K562 (cell line): Measurements from ENCODE around the gene DMD. TPM values are rescaled to one million over a fixed set of nuclear protein-coding genes. Genes with fewer than 3 reads are reported as not detected.
"Not testable (repeated sequence)": the region's sequence is repeated elsewhere in the genome, so short reads cannot be mapped to it uniquely, and the experiment has no call there.

Experiments used
- ATAC-seq: fragments of 200-7000 bp; cut with Tn5 transposase; 3 replicates; pipeline ENCODE4 v1.9.1; 2020; ENCODE audit warnings: moderate library complexity
- BruUV-seq: library from RNA; stranded (reverse); fragments of 400-500 nt; replicated peaks from 2 replicates; lab custom pipeline; 2021; lab: Mats Ljungman, UMichigan
- CTCF ChIA-PET: fragments of 300-600 bp; formaldehyde crosslinking; extraction: SDS; loops from one replicate; lab custom pipeline; 2021; ENCODE audit warnings: low intra/inter-chr PET ratio; lab: Yijun Ruan, JAX
- POLR2A ChIA-PET: fragments of 300-600, 350-650 bp; sonication (Branson Sonifier 250); formaldehyde crosslinking; extraction: SDS; loops from one replicate; lab custom pipeline; 2021; ENCODE audit warnings: antibody characterized with exemption, inconsistent platforms; lab: Yijun Ruan, JAX
- DNase-seq, 4 experiments: peaks; one replicate each; pipeline versions ENCODE4 v3.0.0 to v3.0.0-alpha.2; 2011 to 2018; ENCODE audit warnings: low spot score in 3 of 4, mixed read lengths in 3 of 4; ENCODE audit errors: extremely low read depth in 1 of 4
- FAIRE-seq: peaks from 2 replicates; lab custom pipeline; 2011; peaks lifted over from hg19 to GRCh38; lab: Jason Lieb, UNC
- H2AFZ ChIP-seq: 2 replicates; pipeline ENCODE4 v1.6.0; 2011; ENCODE audit warnings: low read depth, low read length, control low read depth, inconsistent platforms
- H3K27ac ChIP-seq: fragments of 200-600 bp; 3 replicates; pipeline ENCODE4 v1.8.0; 2011; ENCODE audit warnings: low read depth, mild to moderate bottlenecking, control low read depth, inconsistent platforms, low read length, moderate library complexity, mixed read lengths; ENCODE audit errors: extremely low read depth
- H3K27me3 ChIP-seq, 2 experiments: fragments of 300-600 bp in 1 of 2; 2 replicates in 1 of 2; 3 replicates in 1 of 2; pipeline versions ENCODE4 v1.6.0 to v1.8.0; 2011; ENCODE audit warnings: inconsistent platforms in 2 of 2, low read length in 2 of 2, mild to moderate bottlenecking in 1 of 2, mixed read lengths in 1 of 2, moderate library complexity in 1 of 2; ENCODE audit not compliant: control insufficient read depth in 2 of 2, insufficient read depth in 2 of 2
- H3K36me3 ChIP-seq: fragments of 300-600 bp; 3 replicates; pipeline ENCODE4 v1.8.0; 2011; ENCODE audit warnings: mild to moderate bottlenecking, low read length, inconsistent platforms; ENCODE audit not compliant: control insufficient read depth, insufficient read depth
- H3K4me1 ChIP-seq, 2 experiments: fragments of 200-600 bp in 1 of 2; replicated peaks in 1 of 2; 2 replicates in 1 of 2; 3 replicates in 1 of 2; pipeline versions ENCODE4 v1.5.1 to v1.8.0; 2011; ENCODE audit warnings: inconsistent platforms in 2 of 2, low read length in 2 of 2, mild to moderate bottlenecking in 1 of 2, mixed read lengths in 1 of 2, moderate library complexity in 1 of 2; ENCODE audit not compliant: control insufficient read depth in 2 of 2, insufficient read depth in 2 of 2
- H3K4me2 ChIP-seq: 2 replicates; pipeline ENCODE4 v1.6.1; 2011; ENCODE audit warnings: low read length, control low read depth, inconsistent platforms, mixed read lengths; ENCODE audit not compliant: insufficient read depth
- H3K4me3 ChIP-seq: fragments of 200-600 bp; sonication (generic), shearing (Covaris generic); 2 replicates; pipeline ENCODE4 v1.5.1; 2016; ENCODE audit warnings: control low read depth, inconsistent platforms
- H3K79me2 ChIP-seq: fragments of 200-600 bp; 3 replicates; pipeline ENCODE4 v1.8.0; 2011; ENCODE audit warnings: low read length, inconsistent platforms; ENCODE audit not compliant: control insufficient read depth, insufficient read depth
- H3K9ac ChIP-seq, 2 experiments: 2 replicates each; pipeline versions ENCODE4 v1.6.0 to v1.6.1; 2011; ENCODE audit warnings: low read depth in 2 of 2, low read length in 2 of 2, control low read depth in 1 of 2, inconsistent platforms in 1 of 2, mild to moderate bottlenecking in 1 of 2, mixed read lengths in 1 of 2; ENCODE audit not compliant: insufficient read depth in 1 of 2
- H3K9me1 ChIP-seq: one replicate; pipeline ENCODE4 v1.6.0; 2011; ENCODE audit warnings: inconsistent platforms, mild to moderate bottlenecking, low read length, moderate library complexity; ENCODE audit not compliant: control insufficient read depth, insufficient read depth
- H3K9me3 ChIP-seq: replicated peaks from 2 replicates; pipeline ENCODE4 v1.5.1; 2011; ENCODE audit warnings: low read depth, low read length, inconsistent platforms; ENCODE audit not compliant: control insufficient read depth, insufficient read depth
- H4K20me1 ChIP-seq: replicated peaks from 2 replicates; pipeline ENCODE4 v1.6.1; 2011; ENCODE audit warnings: low read length, inconsistent platforms, mixed read lengths; ENCODE audit not compliant: control insufficient read depth, insufficient read depth
- CTCF ChIP-seq, 3 experiments: IDR thresholded peaks in 2 of 3; conservative IDR thresholded peaks in 1 of 3; 2 replicates each; pipeline ENCODE4 v1.5.1; 2011 to 2012; ENCODE audit warnings: low read length in 3 of 3, mild to moderate bottlenecking in 3 of 3, control low read depth in 2 of 3, improper control_type of control experiment in 1 of 3, inconsistent platforms in 1 of 3, low read depth in 1 of 3, mixed read lengths in 1 of 3, moderate library complexity in 1 of 3; ENCODE audit not compliant: insufficient read depth in 2 of 3
- RAD21 ChIP-seq, 2 experiments: fragments of 250-450 bp in 1 of 2; fragments of 450-650 bp in 1 of 2; sonication (Bioruptor Pico) in 1 of 2; formaldehyde crosslinking in 1 of 2; IDR thresholded peaks in 1 of 2; conservative IDR thresholded peaks in 1 of 2; 2 replicates each; pipeline versions ENCODE4 v1.4.0 to v1.8.0; 2020 to 2022; ENCODE audit warnings: mild to moderate bottlenecking in 2 of 2, moderate library complexity in 1 of 2
- ZBTB17 ChIP-seq: fragments of 450-650 bp; formaldehyde crosslinking; IDR thresholded peaks from 2 replicates; pipeline ENCODE4 v1.4.0; 2020; ENCODE audit warnings: mild to moderate bottlenecking
- WGBS: fragments of 100-300 bp; shearing (Covaris generic); methylation state at CpG from one replicate; pipeline ENCODE4 v1.1.6; 2016; ENCODE audit warnings: low coverage, mixed read lengths; ENCODE audit not compliant: insufficient coverage; ENCODE audit errors: missing lambda C conversion rate; 5-methylcytosine and 5-hydroxymethylcytosine counted together
- in situ Hi-C: fragments of 300-500 bp; cut with MboI; formaldehyde crosslinking; loops from 4 replicates; pipeline ENCODE4 v1.15.0; 2018; ENCODE audit warnings: inconsistent platforms, mixed read lengths
- intact Hi-C: fragments of 100-400 bp; cut with micrococcal nuclease; formaldehyde crosslinking; loops from 2 replicates; pipeline ENCODE4 v1.14.2; 2022
- polyA plus RNA-seq, 8 experiments: library from polyadenylated mRNA; depleted of rRNA in 4 of 8; stranded (reverse) in 5 of 8; unstranded in 3 of 8; fragments of >200 nt; fragmentation: Nextera tagmentation in 2 of 8; fragmentation: Illumina TruSeq in 1 of 8; extraction: Ambion mirVana in 2 of 8; extraction: Trizol in 1 of 8; gene quantifications; 2 replicates each; pipeline versions ENCODE4 v1.2.1 to v1.2.3, GENCODE V29; 2011 to 2014; ENCODE audit warnings: inconsistent platforms in 1 of 8, missing spikeins in 1 of 8
- total RNA-seq, 7 experiments: library from RNA; depleted of rRNA in 6 of 7; stranded (reverse); fragments of >200 nt in 6 of 7; fragmentation: Illumina TruSeq in 2 of 7; extraction: Trizol in 2 of 7; gene quantifications; 2 replicates each; pipeline versions ENCODE4 v1.2.1 to v1.2.3, GENCODE V29; 2011 to 2021; ENCODE audit warnings: low replicate concordance in 1 of 7

The DMD gene
- total and polyA plus RNA-seq, 9 of the 15 experiments (the other 6 are each of a cell fraction or from before 2014, with no cell fraction given), result 3.8 to 20.4 (median 11.4) TPM

- peak in 1 of 3 experiments; percentile 37; a peak in 2 of 6 replicates for TF ChIP-seq CTCF (IDR thresholded peaks at IDR 0.05 in 2 of 3, conservative IDR thresholded peaks at IDR 0.05 in 1 of 3; ENCODE audit: insufficient read depth in 2 of 3, low read depth in 1 of 3, low read length in 3 of 3)
- peak; percentile 14 to 57; a peak in 2 of 4 replicates for TF ChIP-seq RAD21 (CRISPR knock-in tag; conservative IDR thresholded peaks at IDR 0.05 in 1 of 2, IDR thresholded peaks at IDR 0.05 in 1 of 2)
- no peak for TF ChIP-seq ZBTB17 (CRISPR knock-in tag)
- POLR2A ChIA-PET, result no interaction called here
- Histone ChIP-seq H3K9me3 (no peaks in the 10 kb centered on the region), H3K9me1 (no peaks in the 10 kb centered on the region), H3K4me2 (no peak overlapping the region), H4K20me1 (no peaks in the 10 kb centered on the region), H3K4me3 (no peak overlapping the region), H3K9ac (no peak overlapping the region), H3K36me3 (no peaks in the 10 kb centered on the region), H3K79me2 (no peaks in the 10 kb centered on the region), H2AFZ (no peak overlapping the region), H3K4me1 (no peaks in the 10 kb centered on the region), H3K27ac (no peak overlapping the region), H3K27me3 (no peaks in the 10 kb centered on the region)
- WGBS, result 0% methylated on average over 3 of the region's 3 CpGs
- no TSS peak for BruUV-seq
- ATAC-seq, result no peak
- CTCF ChIA-PET, result no interaction called here
- in situ Hi-C loops, result no loop called here
- no peak for FAIRE-seq
- intact Hi-C loops, result no loop called here
- DNase-seq, result peak; percentile 5 to 49 (median 10)
Measured at GRCh38 chrX:32530802-32531403, 680.4 kb downstream of the DMD start.

GRCh38 chrX:32528451-32528850 is 682.9 kb downstream of the DMD start:
- H3K4me3 ChIP-seq, POLR2A ChIA-PET, H3K9me3 ChIP-seq, H3K27me3 ChIP-seq, H3K79me2 ChIP-seq, H3K4me1 ChIP-seq, H3K9me1 ChIP-seq, intact Hi-C loops, H2AFZ ChIP-seq, FAIRE-seq, BruUV-seq, H3K4me2 ChIP-seq, H3K36me3 ChIP-seq, H3K9ac ChIP-seq, ATAC-seq, H4K20me1 ChIP-seq, CTCF ChIA-PET, DNase-seq, in situ Hi-C loops, H3K27ac ChIP-seq: not testable (repeated sequence)
